Activated CD4-positive, alpha-beta memory T cell treated with anti-CD3 and anti-CD28 coated beads, Interleukin-2, amount 10 ng/mL, durations not matched to agents 7 days and 5 days (primary cell): ENCODE results near the gene PCSK4. TPM values are rescaled to one million over a fixed set of nuclear protein-coding genes. Genes with fewer than 3 reads are reported as not detected.

ENCODE experiments used
- CTCF ChIA-PET: fragments of 350-600 bp; sonication (Branson Sonifier 250); formaldehyde crosslinking; loops from one replicate; lab custom pipeline; 2021; ENCODE audit warnings: antibody characterized with exemption, inconsistent platforms; lab: Charles Lee
- POLR2A ChIA-PET: fragments of 350-600 bp; sonication (Branson Sonifier 250); formaldehyde crosslinking; loops from one replicate; lab custom pipeline; 2021; ENCODE audit warnings: antibody characterized with exemption; lab: Charles Lee
- DNase-seq: peaks from one replicate; pipeline ENCODE4 v3.0.0-alpha.2; 2020
- H3K27ac Mint-ChIP-seq: one replicate; pipeline ENCODE4 v1.8.0; 2021; ENCODE audit warnings: mild to moderate bottlenecking, mixed read lengths
- H3K27me3 Mint-ChIP-seq: one replicate; pipeline ENCODE4 v1.8.0; 2021; ENCODE audit warnings: mixed read lengths
- H3K36me3 Mint-ChIP-seq: one replicate; pipeline ENCODE4 v1.8.0; 2021; ENCODE audit warnings: low read depth, mixed read lengths
- H3K4me1 Mint-ChIP-seq: one replicate; pipeline ENCODE4 v1.8.0; 2021; ENCODE audit warnings: mixed read lengths
- H3K4me3 Mint-ChIP-seq: one replicate; pipeline ENCODE4 v1.8.0; 2021; ENCODE audit warnings: mild to moderate bottlenecking, mixed read lengths
- H3K9me3 Mint-ChIP-seq: one replicate; pipeline ENCODE4 v1.8.0; 2021; ENCODE audit warnings: mixed read lengths
- total RNA-seq, 2 experiments: library from RNA; stranded (reverse); gene quantifications; one replicate each; pipeline ENCODE4 v1.2.3, GENCODE V29; 2021

PCSK4 gene
- total RNA-seq, 2 experiments from 2014 or later, result 2.5 to 3.6 TPM

GRCh38 chr19:1516395-1516753 is 26.2 kb upstream of the PCSK4 start:
- CTCF ChIA-PET, result no interaction called here
- Mint-ChIP-seq H3K27ac (no peak overlapping the region), H3K4me1 (peaks cover 9% of the 10 kb centered on the region), H3K4me3 (no peak overlapping the region), H3K27me3 (no peaks in the 10 kb centered on the region), H3K36me3 (no peaks in the 10 kb centered on the region), H3K9me3 (no peaks in the 10 kb centered on the region)
- DNase-seq, result no peak
- POLR2A ChIA-PET, result no interaction called here

- Mint-ChIP-seq H3K4me1 (peaks cover 11% of the 10 kb centered on the region), H3K36me3 (no peaks in the 10 kb centered on the region), H3K4me3 (no peak overlapping the region), H3K27me3 (peaks cover 6% of the 10 kb centered on the region), H3K27ac (no peak overlapping the region), H3K9me3 (no peaks in the 10 kb centered on the region)
- ChIA-PET CTCF (interaction anchor here (0.6 to 1.0 kb wide), 4 partner anchors 24 to 268 kb away, joined by 3 to 5 read pairs (median 3); partner anchors contain the start of gene REEP6), POLR2A (interaction anchor here (0.9 kb wide), 1 partner anchor 77 kb away, joined by 3 read pairs; no protein-coding TSS in a partner anchor)
- DNase-seq, result no peak
Measured at GRCh38 chr19:1514986-1515721, 25.0 kb upstream of the PCSK4 start.

- peaks cover 13% of the 10 kb centered on the region for H3K4me1 Mint-ChIP-seq
- H3K9me3 Mint-ChIP-seq, result no peaks in the 10 kb centered on the region
- H3K4me3 Mint-ChIP-seq, result peak overlapping the region; percentile 30
- CTCF ChIA-PET, result interaction anchor here (0.8 to 1.0 kb wide), 3 partner anchors 23 to 28 kb away, joined by 3 to 5 read pairs (median 3); partner anchors contain the start of gene REEP6
- peaks cover 10% of the 10 kb centered on the region for H3K27me3 Mint-ChIP-seq
- POLR2A ChIA-PET, result interaction anchor here (0.9 kb wide), 1 partner anchor 77 kb away, joined by 3 read pairs; no protein-coding TSS in a partner anchor
- no peak for DNase-seq
- H3K36me3 Mint-ChIP-seq, result no peaks in the 10 kb centered on the region
- no peak overlapping the region for H3K27ac Mint-ChIP-seq
Measured at GRCh38 chr19:1514295-1514661, 24.1 kb upstream of the PCSK4 start.

- POLR2A ChIA-PET, result no interaction called here
- H3K4me3 Mint-ChIP-seq, result peak overlapping the region; percentile 30
Measured at GRCh38 chr19:1513499-1514294, 23.5 kb upstream of the PCSK4 start.

DNA sequence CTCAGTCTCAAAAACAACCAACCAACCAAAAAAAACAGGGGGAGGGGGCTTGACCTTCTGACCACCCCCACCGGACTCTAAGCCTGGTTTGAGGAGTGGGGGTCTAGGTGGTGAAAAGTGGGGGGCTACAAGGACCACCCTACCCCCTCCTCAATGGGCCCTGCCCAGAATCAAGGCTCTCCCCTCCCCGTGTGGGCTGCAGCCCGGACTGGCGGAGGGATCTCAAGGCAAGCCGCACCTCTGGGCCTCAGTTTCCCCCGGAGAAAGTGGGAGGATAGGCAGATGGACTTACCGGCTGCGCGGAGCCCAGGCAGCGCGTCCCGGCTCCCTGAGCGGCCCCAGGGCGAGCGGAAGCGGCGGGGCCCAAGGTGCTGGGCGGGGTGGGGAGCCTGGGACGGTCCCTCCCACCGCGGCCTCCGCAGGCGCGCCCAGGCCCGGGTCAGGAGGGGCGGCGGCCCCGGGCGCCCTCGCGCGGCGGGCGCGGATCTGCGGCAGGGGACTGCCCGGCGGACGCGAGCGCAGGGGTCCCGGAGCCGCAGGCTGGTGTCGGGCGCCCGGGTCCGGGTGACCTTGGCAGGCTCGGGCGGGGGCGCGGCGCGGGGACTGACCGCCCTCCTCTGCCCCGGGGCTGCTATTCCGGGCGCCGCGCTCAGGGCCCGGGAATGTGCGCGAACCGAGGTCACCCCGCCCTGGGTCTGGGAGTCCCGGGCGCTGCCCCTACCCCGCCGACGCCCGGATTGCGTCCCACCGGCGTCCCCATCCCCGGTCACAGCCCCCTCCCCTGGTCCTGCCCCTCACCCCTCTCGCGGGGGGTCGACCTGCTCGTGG is 22.7 kb upstream of the PCSK4 start, which contains the start of gene ADAMTSL5:
Gene ADAMTSL5 (minus strand): TSS at position 349 of the 828 bp plus-strand sequence. CDS start 2,076 bp downstream, outside the sequence.
- Mint-ChIP-seq H3K4me1 (peaks cover 14% of the 10 kb centered on the region), H3K9me3 (no peaks in the 10 kb centered on the region), H3K36me3 (no peaks in the 10 kb centered on the region), H3K4me3 (peak within 1 kb of the TSS; percentile 66), H3K27me3 (peaks cover 13% of the 10 kb centered on the region), H3K27ac (no peak within 1 kb of the TSS)
- POLR2A ChIA-PET, result no interaction called here
- CTCF ChIA-PET, result no interaction called here
- DNase-seq, result peak; percentile 78

More at GRCh38 chr19:1513499-1514294, 23.5 kb upstream of the PCSK4 start:
- Mint-ChIP-seq H3K36me3 (no peaks in the 10 kb centered on the region), H3K27ac (no peak overlapping the region), H3K4me1 (peaks cover 13% of the 10 kb centered on the region), H3K27me3 (peaks cover 12% of the 10 kb centered on the region), H3K9me3 (no peaks in the 10 kb centered on the region)
- CTCF ChIA-PET, result interaction anchor here (0.9 to 1.0 kb wide), 2 partner anchors 23 to 26 kb away, joined by 3 to 5 read pairs; partner anchors contain the start of gene REEP6
- DNase-seq, result peak; percentile 74

GRCh38 chr19:1511318-1512317 is 21.5 kb upstream of the PCSK4 start:
- peaks cover 18% of the 10 kb centered on the region for H3K4me1 Mint-ChIP-seq
- no peaks in the 10 kb centered on the region for H3K36me3 Mint-ChIP-seq
- H3K4me3 Mint-ChIP-seq, result peak overlapping the region; percentile 66
- ChIA-PET POLR2A (no interaction called here), CTCF (no interaction called here)
- H3K27ac Mint-ChIP-seq, result no peak overlapping the region
- no peaks in the 10 kb centered on the region for H3K9me3 Mint-ChIP-seq
- H3K27me3 Mint-ChIP-seq, result peaks cover 13% of the 10 kb centered on the region
- DNase-seq, result no peak

DNA sequence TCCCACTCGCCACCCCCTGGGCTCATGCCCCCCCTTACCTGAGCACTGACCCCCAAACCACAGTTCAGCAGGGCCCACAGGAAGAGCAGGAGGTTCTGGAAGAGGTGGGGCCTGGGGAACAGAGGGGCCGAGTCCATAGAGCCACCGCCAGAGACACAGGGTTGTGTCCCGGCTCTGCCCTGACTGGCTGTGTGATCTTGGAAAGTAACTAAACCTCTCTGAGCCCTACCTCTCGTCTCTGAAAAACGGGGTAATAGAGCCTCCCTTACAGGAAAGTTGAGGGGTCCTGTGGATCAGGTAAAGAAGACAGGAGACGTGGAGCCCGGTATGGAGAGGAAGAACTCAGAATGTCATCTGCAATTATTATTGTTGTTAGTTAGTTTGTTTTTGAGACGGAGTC is 20.7 kb upstream of the PCSK4 start:
- Mint-ChIP-seq H3K4me3 (no peak overlapping the region), H3K36me3 (no peaks in the 10 kb centered on the region), H3K27ac (no peak overlapping the region), H3K9me3 (no peaks in the 10 kb centered on the region), H3K27me3 (peaks cover 13% of the 10 kb centered on the region), H3K4me1 (peaks cover 18% of the 10 kb centered on the region)
- CTCF ChIA-PET, result no interaction called here
- POLR2A ChIA-PET, result no interaction called here
- DNase-seq, result no peak

GRCh38 chr19:1510442-1510806 is 20.3 kb upstream of the PCSK4 start:
- no peak for DNase-seq
- CTCF ChIA-PET, result no interaction called here
- no peaks in the 10 kb centered on the region for H3K9me3 Mint-ChIP-seq
- POLR2A ChIA-PET, result no interaction called here
- no peak overlapping the region for H3K4me3 Mint-ChIP-seq
- H3K36me3 Mint-ChIP-seq, result no peaks in the 10 kb centered on the region
- peaks cover 20% of the 10 kb centered on the region for H3K4me1 Mint-ChIP-seq
- H3K27ac Mint-ChIP-seq, result no peak overlapping the region
- H3K27me3 Mint-ChIP-seq, result peaks cover 16% of the 10 kb centered on the region

DNA sequence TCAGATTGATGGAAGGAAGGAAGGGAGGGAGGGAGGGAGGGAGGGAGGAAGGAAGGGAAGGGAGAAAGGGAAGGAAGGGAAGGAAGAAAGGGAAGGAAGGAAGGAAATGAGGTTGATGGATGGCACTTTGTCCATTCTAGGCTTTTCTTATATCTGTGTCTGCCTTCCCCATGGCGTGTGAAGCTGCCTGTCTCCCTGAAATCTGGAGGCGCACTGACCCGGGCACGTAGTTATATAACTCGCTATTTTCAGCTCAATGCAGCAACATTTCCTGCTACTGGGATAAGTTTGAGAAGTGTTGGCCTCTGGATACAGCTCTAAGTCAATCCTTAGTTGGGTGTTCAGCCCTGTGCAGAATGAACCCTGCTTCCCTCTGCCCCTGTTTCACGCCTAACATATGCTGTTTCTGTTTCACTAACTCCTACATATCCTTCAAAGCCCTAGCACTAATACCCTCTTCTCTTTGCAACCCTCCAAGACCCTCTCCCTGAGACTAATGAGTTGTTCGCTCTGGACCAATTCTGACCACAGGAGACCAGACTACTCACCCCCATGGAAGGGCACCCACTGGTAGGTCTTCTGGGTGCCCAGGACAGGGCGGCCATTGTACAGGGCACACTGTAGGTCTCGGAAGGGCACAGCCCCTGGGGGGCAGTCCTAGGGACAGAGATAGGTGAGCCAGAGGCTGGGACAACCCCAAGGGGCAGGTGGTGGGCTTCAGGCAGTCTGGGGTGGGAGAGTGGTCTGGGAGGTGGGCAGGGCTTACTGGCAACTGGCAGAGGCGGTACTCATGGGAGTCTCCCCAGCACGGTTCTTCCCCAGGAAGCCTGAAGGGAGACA is 19.7 kb upstream of the PCSK4 start:
- ChIA-PET POLR2A (no interaction called here), CTCF (no interaction called here)
- no peak for DNase-seq
- Mint-ChIP-seq H3K27ac (no peak overlapping the region), H3K4me3 (no peak overlapping the region), H3K9me3 (no peaks in the 10 kb centered on the region), H3K36me3 (no peaks in the 10 kb centered on the region), H3K4me1 (peaks cover 20% of the 10 kb centered on the region), H3K27me3 (peaks cover 19% of the 10 kb centered on the region)

GRCh38 chr19:1508507-1508856 is 18.3 kb upstream of the PCSK4 start:
- no peak for DNase-seq
- POLR2A ChIA-PET, result no interaction called here
- no peaks in the 10 kb centered on the region for H3K9me3 Mint-ChIP-seq
- H3K4me3 Mint-ChIP-seq, result no peak overlapping the region
- H3K27ac Mint-ChIP-seq, result no peak overlapping the region
- H3K4me1 Mint-ChIP-seq, result peaks cover 18% of the 10 kb centered on the region
- CTCF ChIA-PET, result interaction anchor here (0.7 kb wide), 1 partner anchor 63 kb away, joined by 4 read pairs; no protein-coding TSS in a partner anchor
- H3K27me3 Mint-ChIP-seq, result peaks cover 24% of the 10 kb centered on the region
- H3K36me3 Mint-ChIP-seq, result no peaks in the 10 kb centered on the region

DNA sequence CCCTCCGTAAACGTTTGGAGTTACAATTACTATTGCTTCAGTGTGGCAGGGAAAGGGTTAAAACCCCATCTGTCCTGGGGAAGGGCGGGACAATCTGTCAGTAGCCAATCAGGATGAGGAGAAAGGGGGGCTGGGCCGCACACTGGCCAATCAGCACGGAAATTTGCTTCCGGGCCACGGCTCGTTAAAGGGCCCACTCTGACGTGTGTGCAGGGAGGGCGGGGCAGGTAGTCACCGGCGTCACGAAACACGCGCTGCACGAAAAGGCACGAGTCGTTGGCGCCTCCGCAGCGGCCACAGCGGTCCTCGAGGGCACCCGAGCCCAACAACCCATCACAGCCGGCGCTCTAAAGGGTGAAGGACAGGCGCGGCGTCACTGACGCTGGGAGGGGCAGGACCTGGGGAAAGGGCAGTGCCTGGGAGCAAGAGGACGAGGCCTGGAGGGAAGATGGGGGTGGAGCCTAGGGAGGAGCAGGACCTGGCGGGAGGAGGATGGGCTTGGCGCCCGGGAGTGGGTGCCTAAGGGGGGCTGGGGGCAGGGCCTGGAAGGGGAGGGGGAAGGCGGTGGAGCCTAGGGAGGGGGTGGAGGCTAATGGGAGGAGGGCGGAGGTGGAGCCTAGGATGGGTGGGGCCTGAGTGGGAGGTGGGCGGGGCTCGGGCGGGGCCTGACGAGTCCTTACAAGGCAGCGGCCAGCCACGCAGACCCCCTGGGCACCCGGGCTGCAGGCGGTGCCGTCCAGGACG is 17.8 kb upstream of the PCSK4 start:
- Mint-ChIP-seq H3K27me3 (peaks cover 24% of the 10 kb centered on the region), H3K9me3 (no peaks in the 10 kb centered on the region), H3K27ac (peak overlapping the region; percentile 66), H3K4me3 (peak overlapping the region; percentile 65), H3K4me1 (peaks cover 18% of the 10 kb centered on the region), H3K36me3 (no peaks in the 10 kb centered on the region)
- CTCF ChIA-PET, result no interaction called here
- POLR2A ChIA-PET, result no interaction called here
- DNase-seq, result peak; percentile 88
